Left lung (tissue), 10 donors: ENCODE results near the gene RIPOR3. TPM values are rescaled to one million over a fixed set of nuclear protein-coding genes. Genes with fewer than 3 reads are reported as not detected.

Source experiments
- ATAC-seq: fragments of 200-7000 bp; cut with Tn5 transposase; one replicate; pipeline ENCODE4 v1.9.1; 2020; ENCODE audit warnings: moderate library complexity
- DNase-seq, 4 donors: peaks; one replicate each; pipeline ENCODE4 v3.0.0-alpha.2; 2013 to 2020
- H3K27ac ChIP-seq, 2 donors: fragments of 200-600 bp; sonication (generic) in 1 of 2; one replicate each; pipeline versions ENCODE4 v1.5.0 to v1.8.0; 2020 to 2021
- H3K27me3 ChIP-seq, 2 donors: fragments of 200-600 bp; sonication (generic) in 1 of 2; one replicate each; pipeline versions ENCODE4 v1.5.0 to v1.8.0; 2020 to 2021
- H3K36me3 ChIP-seq, 2 donors: fragments of 200-600 bp; sonication (generic) in 1 of 2; one replicate each; pipeline versions ENCODE4 v1.5.0 to v1.8.0; 2020 to 2021
- H3K4me1 ChIP-seq, 2 donors: fragments of 200-600 bp; one replicate each; pipeline ENCODE4 v1.8.0; 2021
- H3K4me3 ChIP-seq, 2 donors: fragments of 200-600 bp; sonication (generic) in 1 of 2; one replicate each; pipeline versions ENCODE4 v1.5.0 to v1.8.0; 2020 to 2021; ENCODE audit warnings: mild to moderate bottlenecking in 1 of 2
- H3K9me3 ChIP-seq, 2 donors: fragments of 200-600 bp; sonication (generic) in 1 of 2; one replicate each; pipeline versions ENCODE4 v1.5.0 to v1.8.0; 2020 to 2021
- CTCF ChIP-seq, 2 donors: fragments of 200-600 bp; sonication (generic) in 1 of 2; IDR thresholded peaks; one replicate each; pipeline versions ENCODE4 v1.5.0 to v1.8.0; 2021; ENCODE audit warnings: antibody characterized with exemption in 2 of 2
- intact Hi-C, 2 donors: fragments of 100-400 bp; cut with DNase I; formaldehyde crosslinking; loops; one replicate each; pipeline versions ENCODE4 v1.11.2 to v1.14.2; 2022
- polyA plus RNA-seq, 6 donors: library from polyadenylated mRNA; unstranded; fragments of 120-200 nt; gene quantifications; one replicate each; pipeline ENCODE4 v1.2.1, GENCODE V29; 2013; ENCODE audit not compliant: insufficient read length in 6 of 6
- total RNA-seq, 2 donors: library from RNA; stranded (reverse); fragmentation: NEBNext Ultra II Directional; extraction: Animal tissue kit (Norgen Biotek cat#: 25700); gene quantifications; one replicate each; pipeline ENCODE4 v1.2.1, GENCODE V29; 2021
- donor health status: DM: no; HTN: yes; CAD: no.
- donor health status: DM: no; HTN: no; CAD: no.

RIPOR3 gene
- total and polyA plus RNA-seq, 8 donors, result 2.0 to 7.0 (median 2.8) TPM

- Histone ChIP-seq H3K27me3 (no peaks in the 10 kb centered on the region), H3K4me1 (no peaks in the 10 kb centered on the region), H3K9me3 (no peaks in the 10 kb centered on the region), H3K27ac (no peak overlapping the region), H3K36me3 (peaks cover 0 to 99% of the 10 kb centered on the region in 2 donors), H3K4me3 (no peak overlapping the region)
- DNase-seq (no peak), ATAC-seq (no peak)
- intact Hi-C loops, result no loop called here
- TF ChIP-seq CTCF (IDR thresholded peaks at IDR 0.05), result no peak
Measured at GRCh38 chr20:50585678-50586077, 105.7 kb downstream of the RIPOR3 start.

GRCh38 chr20:50585214-50585613, 106.1 kb downstream of the RIPOR3 start:
- H3K27me3 ChIP-seq, result no peaks in the 10 kb centered on the region
- H3K36me3 ChIP-seq, result peaks cover 0 to 100% of the 10 kb centered on the region in 2 donors
- intact Hi-C loops, result no loop called here
- H3K27ac ChIP-seq, result no peak overlapping the region
- no peaks in the 10 kb centered on the region for H3K9me3 ChIP-seq
- no peak for TF ChIP-seq CTCF (IDR thresholded peaks at IDR 0.05)
- no peak overlapping the region for H3K4me3 ChIP-seq
- ATAC-seq (no peak), DNase-seq (no peak)
- H3K4me1 ChIP-seq, result no peaks in the 10 kb centered on the region

- intact Hi-C loops, result no loop called here
Measured at GRCh38 chr20:50584687-50585086, 106.7 kb downstream of the RIPOR3 start.

GRCh38 chr20:50583442-50584150, 107.7 kb downstream of the RIPOR3 start:
- DNase-seq, result no peak
- Histone ChIP-seq H3K9me3 (no peaks in the 10 kb centered on the region), H3K4me3 (no peak overlapping the region), H3K4me1 (no peaks in the 10 kb centered on the region), H3K27ac (no peak overlapping the region), H3K36me3 (peaks cover 4 to 100% of the 10 kb centered on the region in 2 donors), H3K27me3 (no peaks in the 10 kb centered on the region)
- no peak for TF ChIP-seq CTCF (IDR thresholded peaks at IDR 0.05)
- intact Hi-C loops, result no loop called here
- no peak for ATAC-seq

More at GRCh38 chr20:50584687-50585086, 106.7 kb downstream of the RIPOR3 start:
- peaks cover 0 to 100% of the 10 kb centered on the region in 2 donors for H3K36me3 ChIP-seq
- ATAC-seq, result no peak
- DNase-seq, result no peak
- H3K27ac ChIP-seq, result no peak overlapping the region
- H3K4me1 ChIP-seq, result no peaks in the 10 kb centered on the region
- no peaks in the 10 kb centered on the region for H3K27me3 ChIP-seq
- H3K4me3 ChIP-seq, result no peak overlapping the region
- TF ChIP-seq CTCF (IDR thresholded peaks at IDR 0.05), result no peak
- H3K9me3 ChIP-seq, result no peaks in the 10 kb centered on the region

- no peak for TF ChIP-seq CTCF (IDR thresholded peaks at IDR 0.05)
- intact Hi-C loops, result no loop called here
- peaks cover 4 to 100% of the 10 kb centered on the region in 2 donors for H3K36me3 ChIP-seq
- H3K9me3 ChIP-seq, result no peaks in the 10 kb centered on the region
- no peak overlapping the region for H3K4me3 ChIP-seq
- DNase-seq (no peak), ATAC-seq (no peak)
- no peaks in the 10 kb centered on the region for H3K4me1 ChIP-seq
- H3K27ac ChIP-seq, result no peak overlapping the region
- H3K27me3 ChIP-seq, result no peaks in the 10 kb centered on the region
Measured at GRCh38 chr20:50582591-50583234, 108.6 kb downstream of the RIPOR3 start.
